Esophagus muscularis mucosa (tissue), 4 donors: ENCODE results near the gene TUBA4A.

Experiments
- EP300 ChIP-seq: sonication (generic); formaldehyde crosslinking; IDR thresholded peaks from one replicate; pipeline ENCODE4 v1.6.1; 2017; ENCODE audit warnings: antibody characterized with exemption
- POLR2A ChIP-seq: fragments of 450-650 bp; IDR thresholded peaks from one replicate; pipeline ENCODE4 v1.6.1; 2017; ENCODE audit warnings: antibody characterized with exemption, moderate library complexity, mild to moderate bottlenecking, low read depth
- POLR2AphosphoS5 ChIP-seq, 2 donors: sonication (generic); formaldehyde crosslinking; IDR thresholded peaks; one replicate each; pipeline ENCODE4 v1.6.1; 2017; ENCODE audit warnings: antibody characterized with exemption in 2 of 2
- TF ChIP-seq, protein P1 (sequence below), 3 experiments: fragments of 200-600 bp in 2 of 3; fragments of 450-650 bp in 1 of 3; sonication (generic) in 2 of 3; IDR thresholded peaks; one replicate each; pipeline ENCODE4 v1.5.1; 2017 to 2019; ENCODE audit warnings: antibody characterized with exemption in 3 of 3, mild to moderate bottlenecking in 2 of 3, moderate library complexity in 1 of 3

DNA sequence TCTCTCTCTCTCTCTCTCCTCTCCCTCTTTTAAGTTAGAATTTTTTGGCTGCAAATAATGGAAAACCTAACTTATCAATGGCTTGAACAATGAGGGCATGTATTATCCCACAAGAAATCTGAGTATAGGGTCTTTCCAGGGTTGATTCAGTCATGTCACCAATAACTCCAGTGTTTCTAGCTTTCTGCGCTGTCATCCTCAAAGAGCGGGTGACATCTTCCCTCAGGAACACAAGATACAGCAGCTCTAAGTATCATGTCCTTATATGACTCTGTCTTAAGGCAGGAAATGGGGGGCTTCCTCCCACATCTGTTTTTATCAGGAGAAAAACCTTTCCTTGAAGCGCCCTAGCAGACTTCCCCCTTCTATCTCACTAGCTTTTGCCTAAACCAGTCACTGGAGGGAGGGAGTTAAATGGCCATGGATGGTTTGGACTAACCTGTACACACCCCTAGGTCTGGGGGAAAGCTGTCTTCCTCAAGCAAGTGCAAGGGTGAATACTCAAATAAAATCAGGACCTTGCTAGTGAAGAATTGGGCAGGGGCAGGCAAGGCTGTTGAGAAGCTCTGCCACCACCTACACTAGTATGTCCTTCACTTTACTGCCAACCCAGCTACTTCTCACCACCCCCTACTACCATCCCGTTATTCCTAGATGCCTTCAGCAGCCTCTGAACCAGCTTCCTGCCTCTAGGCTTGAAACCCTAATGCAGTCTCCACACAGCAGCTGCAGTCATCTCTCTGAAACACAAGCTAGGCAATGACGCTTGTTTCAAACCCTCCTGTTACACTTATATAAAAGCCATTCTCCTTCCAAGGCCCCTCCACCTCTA lies 7.5 kb upstream of the TUBA4A start:
- TF ChIP-seq, protein P1, sequence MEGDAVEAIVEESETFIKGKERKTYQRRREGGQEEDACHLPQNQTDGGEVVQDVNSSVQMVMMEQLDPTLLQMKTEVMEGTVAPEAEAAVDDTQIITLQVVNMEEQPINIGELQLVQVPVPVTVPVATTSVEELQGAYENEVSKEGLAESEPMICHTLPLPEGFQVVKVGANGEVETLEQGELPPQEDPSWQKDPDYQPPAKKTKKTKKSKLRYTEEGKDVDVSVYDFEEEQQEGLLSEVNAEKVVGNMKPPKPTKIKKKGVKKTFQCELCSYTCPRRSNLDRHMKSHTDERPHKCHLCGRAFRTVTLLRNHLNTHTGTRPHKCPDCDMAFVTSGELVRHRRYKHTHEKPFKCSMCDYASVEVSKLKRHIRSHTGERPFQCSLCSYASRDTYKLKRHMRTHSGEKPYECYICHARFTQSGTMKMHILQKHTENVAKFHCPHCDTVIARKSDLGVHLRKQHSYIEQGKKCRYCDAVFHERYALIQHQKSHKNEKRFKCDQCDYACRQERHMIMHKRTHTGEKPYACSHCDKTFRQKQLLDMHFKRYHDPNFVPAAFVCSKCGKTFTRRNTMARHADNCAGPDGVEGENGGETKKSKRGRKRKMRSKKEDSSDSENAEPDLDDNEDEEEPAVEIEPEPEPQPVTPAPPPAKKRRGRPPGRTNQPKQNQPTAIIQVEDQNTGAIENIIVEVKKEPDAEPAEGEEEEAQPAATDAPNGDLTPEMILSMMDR (IDR thresholded peaks at IDR 0.05), result no peak
- no peak for TF ChIP-seq POLR2A
- TF ChIP-seq POLR2AphosphoS5 (IDR thresholded peaks at IDR 0.05), result no peak
- no peak for TF ChIP-seq EP300
